HCT116 (cell line): Measurements from ENCODE around the gene C10orf95. TPM values are rescaled to one million over a fixed set of nuclear protein-coding genes. Genes with fewer than 3 reads are reported as not detected.

ENCODE experiments used
- ATAC-seq: fragments of 200-7000 bp; cut with Tn5 transposase; 2 replicates; pipeline ENCODE4 v1.9.1; 2020; ENCODE audit warnings: mild to moderate bottlenecking, moderate library complexity
- BruUV-seq: library from RNA; stranded (reverse); fragments of 400-500 nt; replicated peaks from 2 replicates; lab custom pipeline; 2021; lab: Mats Ljungman, UMichigan
- CTCF ChIA-PET: fragments of 300-600 bp; sonication (Branson Sonifier 250); formaldehyde crosslinking; loops from one replicate; lab custom pipeline; 2021; ENCODE audit warnings: antibody characterized with exemption; lab: Charles Lee
- POLR2A ChIA-PET: fragments of 300-600, 350-600 bp; sonication (Branson Sonifier 250); formaldehyde crosslinking; loops from one replicate; lab custom pipeline; 2021; ENCODE audit warnings: antibody characterized with exemption; lab: Charles Lee
- RAD21 ChIA-PET, 2 experiments: fragments of 300-600 bp; sonication (Branson Sonifier 250); formaldehyde crosslinking; loops; one replicate each; lab custom pipeline; 2023; ENCODE audit warnings: low total read pairs in 2 of 2; ENCODE audit not compliant: uncharacterized antibody in 2 of 2, unreplicated experiment in 2 of 2, low non-redundant PET in 1 of 2; lab: Charles Lee
- DNase-seq: peaks from one replicate; pipeline ENCODE4 v3.0.0-alpha.2; 2010; ENCODE audit warnings: low read depth, low spot score
- H2AFZ ChIP-seq: fragments of 200-600 bp; shearing (Covaris generic), sonication (generic); 2 replicates; pipeline ENCODE4 v1.6.1; 2017; ENCODE audit warnings: low read depth, mixed run types, mixed read lengths, antibody characterized with exemption, low read length; ENCODE audit not compliant: poor library complexity, severe bottlenecking
- H3K27ac ChIP-seq: 2 replicates; pipeline ENCODE4 v1.5.1; 2012; ENCODE audit warnings: low read depth, low read length
- H3K27me3 ChIP-seq: fragments of 200-600 bp; sonication (generic); 2 replicates; pipeline ENCODE4 v1.6.1; 2016; ENCODE audit warnings: mixed run types, low read length, mixed read lengths; ENCODE audit not compliant: insufficient read depth
- H3K36me3 ChIP-seq, 2 experiments: fragments of 200-500 bp in 1 of 2; fragments of 200-600 bp in 1 of 2; sonication (Bioruptor generic) in 1 of 2; sonication (generic) in 1 of 2; 2 replicates each; pipeline versions ENCODE4 v1.5.1 to v1.6.1; 2014 to 2016; ENCODE audit warnings: low read length in 2 of 2, inconsistent platforms in 1 of 2, mixed read lengths in 1 of 2, mixed run types in 1 of 2; ENCODE audit not compliant: insufficient read depth in 2 of 2, control insufficient read depth in 1 of 2
- H3K4me1 ChIP-seq, 2 experiments: fragments of 200-600 bp in 1 of 2; sonication (generic) in 1 of 2; 2 replicates each; pipeline versions ENCODE4 v1.5.1 to v1.6.1; 2012 to 2017; ENCODE audit warnings: low read length in 2 of 2, inconsistent platforms in 1 of 2, mild to moderate bottlenecking in 1 of 2, mixed read lengths in 1 of 2, mixed run types in 1 of 2, moderate library complexity in 1 of 2; ENCODE audit not compliant: insufficient read depth in 2 of 2, control insufficient read depth in 1 of 2
- H3K4me2 ChIP-seq: fragments of 200-600 bp; sonication (generic); 2 replicates; pipeline ENCODE4 v1.6.1; 2017; ENCODE audit warnings: mixed run types, low read length, mixed read lengths
- H3K4me3 ChIP-seq, 2 experiments: fragments of 200-600 bp in 1 of 2; sonication (generic) in 1 of 2; replicated peaks in 1 of 2; 2 replicates each; pipeline ENCODE4 v1.5.1; 2011 to 2016; ENCODE audit warnings: low read length in 2 of 2, control low read depth in 1 of 2, low read depth in 1 of 2, mild to moderate bottlenecking in 1 of 2, mixed read lengths in 1 of 2, mixed run types in 1 of 2
- H3K79me2 ChIP-seq: fragments of 200-600 bp; sonication (generic); 2 replicates; pipeline ENCODE4 v1.6.1; 2017; ENCODE audit warnings: mild to moderate bottlenecking, mixed run types, low read length, moderate library complexity, mixed read lengths; ENCODE audit not compliant: insufficient read depth
- H3K9ac ChIP-seq: fragments of 200-600 bp; sonication (generic); 2 replicates; pipeline ENCODE4 v1.6.1; 2016; ENCODE audit warnings: low read length, mixed read lengths
- H3K9me2 ChIP-seq: fragments of 200-600 bp; sonication (generic), shearing (Covaris generic); 2 replicates; pipeline ENCODE4 v1.6.1; 2017; ENCODE audit warnings: mixed run types, mild to moderate bottlenecking, moderate library complexity; ENCODE audit not compliant: insufficient read depth
- H3K9me3 ChIP-seq, 2 experiments: fragments of 200-500 bp in 1 of 2; fragments of 200-600 bp in 1 of 2; sonication (Bioruptor generic) in 1 of 2; sonication (generic) in 1 of 2; 2 replicates each; pipeline ENCODE4 v1.6.1; 2014 to 2017; ENCODE audit warnings: low read length in 2 of 2, mixed read lengths in 2 of 2, inconsistent platforms in 1 of 2, low read depth in 1 of 2, mild to moderate bottlenecking in 1 of 2, mixed run types in 1 of 2, moderate library complexity in 1 of 2; ENCODE audit not compliant: control insufficient read depth in 1 of 2, insufficient read depth in 1 of 2
- H4K20me1 ChIP-seq: fragments of 200-600 bp; sonication (generic), shearing (Covaris generic); 2 replicates; pipeline ENCODE4 v1.6.1; 2017; ENCODE audit warnings: mixed run types, mild to moderate bottlenecking, moderate library complexity; ENCODE audit not compliant: insufficient read depth
- CBX3 ChIP-seq: IDR thresholded peaks from 2 replicates; pipeline ENCODE4 v1.6.1; 2012; ENCODE audit warnings: low read depth
- CEBPB ChIP-seq: IDR thresholded peaks from 2 replicates; pipeline ENCODE4 v1.6.1; 2012; ENCODE audit warnings: low read depth
- EGR1 ChIP-seq: IDR thresholded peaks from 2 replicates; pipeline ENCODE4 v1.6.1; 2012; ENCODE audit warnings: low read depth
- ELF1 ChIP-seq: IDR thresholded peaks from 2 replicates; pipeline ENCODE4 v1.6.1; 2012; ENCODE audit warnings: low read depth, borderline replicate concordance
- EZH2 ChIP-seq: fragments of 200-600 bp; sonication (generic); IDR thresholded peaks from 2 replicates; pipeline ENCODE4 v1.6.1; 2017; ENCODE audit warnings: antibody characterized with exemption, mixed run types
- EZH2phosphoT487 ChIP-seq: fragments of 200-600 bp; IDR thresholded peaks from 2 replicates; pipeline ENCODE4 v1.6.1; 2018; ENCODE audit warnings: antibody characterized with exemption, borderline replicate concordance
- FOSL1 ChIP-seq: IDR thresholded peaks from 2 replicates; pipeline ENCODE4 v1.6.1; 2012; ENCODE audit warnings: low read depth
- POLR2A ChIP-seq: IDR thresholded peaks from 2 replicates; pipeline ENCODE4 v1.7.0; 2011; ENCODE audit warnings: borderline replicate concordance; ENCODE audit not compliant: insufficient read depth, insufficient read length; ENCODE audit errors: extremely low read depth
- POLR2AphosphoS5 ChIP-seq: IDR thresholded peaks from 2 replicates; pipeline ENCODE4 v1.6.1; 2011; ENCODE audit warnings: mild to moderate bottlenecking, low read depth, low read length, moderate library complexity
- RAD21 ChIP-seq: IDR thresholded peaks from 2 replicates; pipeline ENCODE4 v1.6.1; 2012; ENCODE audit warnings: low read depth, mild to moderate bottlenecking
- SP1 ChIP-seq: IDR thresholded peaks from 2 replicates; pipeline ENCODE4 v1.6.1; 2012; ENCODE audit warnings: low read depth
- SRF ChIP-seq: IDR thresholded peaks from 2 replicates; pipeline ENCODE4 v1.6.1; 2012; ENCODE audit warnings: low read depth
- ZFX ChIP-seq: fragments of 450-650 bp; IDR thresholded peaks from 2 replicates; pipeline ENCODE4 v1.6.1; 2017
- intact Hi-C: fragments of 100-400 bp; cut with micrococcal nuclease; formaldehyde crosslinking; loops from 2 replicates; pipeline ENCODE4 v1.10.0; 2022
- total RNA-seq: library from RNA; stranded (reverse); gene quantifications from one replicate; pipeline ENCODE4 v1.2.1, GENCODE V29; 2021; ENCODE audit not compliant: unreplicated experiment
- TF ChIP-seq, protein P1 (sequence below): IDR thresholded peaks from 2 replicates; pipeline ENCODE4 v1.6.1; 2012
- TF ChIP-seq, protein P2 (sequence below): IDR thresholded peaks from 2 replicates; pipeline ENCODE4 v1.6.1; 2011; ENCODE audit warnings: mild to moderate bottlenecking, low read length, moderate library complexity; ENCODE audit not compliant: insufficient replicate concordance; ENCODE audit errors: extremely low read depth
- TF ChIP-seq, protein P3 (sequence below): IDR thresholded peaks from 2 replicates; pipeline ENCODE4 v1.6.1; 2012

C10orf95 gene
- total RNA-seq, 1 experiment from 2014 or later, result 2.1 TPM

DNA sequence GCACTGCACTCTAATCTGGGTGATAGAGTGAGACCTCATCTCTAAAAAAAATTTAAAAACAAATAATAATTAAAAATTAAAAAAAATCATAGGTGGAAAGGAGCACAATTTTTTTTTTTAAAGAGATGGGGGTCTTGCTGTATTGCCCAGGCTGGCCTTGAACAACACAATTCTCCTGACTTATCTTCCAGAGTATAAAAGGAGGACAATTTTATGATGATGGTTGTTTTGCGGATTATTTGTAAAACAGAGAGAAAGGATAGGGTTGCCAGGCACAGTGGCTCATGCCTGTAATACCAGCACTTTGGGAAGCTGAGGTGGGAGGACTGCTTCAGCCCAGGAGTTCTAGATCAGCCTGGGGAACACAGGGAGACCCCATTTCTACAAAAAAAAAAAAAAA, 46.2 kb upstream of the C10orf95 start:
- Histone ChIP-seq H3K9me3 (no peaks in the 10 kb centered on the region), H2AFZ (no peak overlapping the region), H3K27me3 (no peaks in the 10 kb centered on the region), H3K79me2 (peaks cover 84% of the 10 kb centered on the region), H3K36me3 (no peaks in the 10 kb centered on the region; a peak in 1 of 4 replicates), H3K27ac (no peak overlapping the region), H3K9ac (no peak overlapping the region), H3K4me3 (no peak overlapping the region), H3K9me2 (no peaks in the 10 kb centered on the region), H3K4me1 (peaks cover 4 to 10% of the 10 kb centered on the region in 2 experiments; a peak in 2 of 4 replicates), H4K20me1 (no peaks in the 10 kb centered on the region), H3K4me2 (no peak overlapping the region)
- BruUV-seq, result no TSS peak
- CTCF ChIA-PET, result interaction anchor here (1.0 kb wide), 1 partner anchor 45 kb away, joined by 4 read pairs; no protein-coding TSS in a partner anchor
- intact Hi-C loops, result no loop called here
- ATAC-seq (no peak), DNase-seq (no peak)
- POLR2A ChIA-PET, result no interaction called here
- TF ChIP-seq, protein P1, sequence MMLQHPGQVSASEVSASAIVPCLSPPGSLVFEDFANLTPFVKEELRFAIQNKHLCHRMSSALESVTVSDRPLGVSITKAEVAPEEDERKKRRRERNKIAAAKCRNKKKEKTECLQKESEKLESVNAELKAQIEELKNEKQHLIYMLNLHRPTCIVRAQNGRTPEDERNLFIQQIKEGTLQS, result no peak
- TF ChIP-seq FOSL1, result no peak
- no peak for TF ChIP-seq CBX3
- no peak for TF ChIP-seq SP1
- TF ChIP-seq EZH2, result no peak
- TF ChIP-seq, protein P2, sequence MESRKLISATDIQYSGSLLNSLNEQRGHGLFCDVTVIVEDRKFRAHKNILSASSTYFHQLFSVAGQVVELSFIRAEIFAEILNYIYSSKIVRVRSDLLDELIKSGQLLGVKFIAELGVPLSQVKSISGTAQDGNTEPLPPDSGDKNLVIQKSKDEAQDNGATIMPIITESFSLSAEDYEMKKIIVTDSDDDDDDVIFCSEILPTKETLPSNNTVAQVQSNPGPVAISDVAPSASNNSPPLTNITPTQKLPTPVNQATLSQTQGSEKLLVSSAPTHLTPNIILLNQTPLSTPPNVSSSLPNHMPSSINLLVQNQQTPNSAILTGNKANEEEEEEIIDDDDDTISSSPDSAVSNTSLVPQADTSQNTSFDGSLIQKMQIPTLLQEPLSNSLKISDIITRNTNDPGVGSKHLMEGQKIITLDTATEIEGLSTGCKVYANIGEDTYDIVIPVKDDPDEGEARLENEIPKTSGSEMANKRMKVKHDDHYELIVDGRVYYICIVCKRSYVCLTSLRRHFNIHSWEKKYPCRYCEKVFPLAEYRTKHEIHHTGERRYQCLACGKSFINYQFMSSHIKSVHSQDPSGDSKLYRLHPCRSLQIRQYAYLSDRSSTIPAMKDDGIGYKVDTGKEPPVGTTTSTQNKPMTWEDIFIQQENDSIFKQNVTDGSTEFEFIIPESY, result no peak
- TF ChIP-seq ELF1, result no peak
- no peak for TF ChIP-seq SRF
- no peak for TF ChIP-seq ZFX
- TF ChIP-seq, protein P3, sequence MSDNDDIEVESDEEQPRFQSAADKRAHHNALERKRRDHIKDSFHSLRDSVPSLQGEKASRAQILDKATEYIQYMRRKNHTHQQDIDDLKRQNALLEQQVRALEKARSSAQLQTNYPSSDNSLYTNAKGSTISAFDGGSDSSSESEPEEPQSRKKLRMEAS, result no peak
- no peak for TF ChIP-seq EZH2phosphoT487
- TF ChIP-seq POLR2A, result no peak
- no peak for TF ChIP-seq RAD21
- no peak for TF ChIP-seq CEBPB
- TF ChIP-seq EGR1, result no peak
- no peak for TF ChIP-seq POLR2AphosphoS5
- RAD21 ChIA-PET, result interaction anchor here in 1 of 2 experiments (0.6 kb wide), 1 partner anchor 231 kb away, joined by 3 read pairs; no protein-coding TSS in a partner anchor
